KMS-11 (cell line): Measurements from ENCODE around the gene MKKS.
A peak's percentile ranks its signal among the peaks of the same experiment; 100 is the strongest.

Experiments
- H2AFZ ChIP-seq: fragments of 200-600 bp; sonication (generic); 2 replicates; pipeline ENCODE4 v1.6.1; 2016; ENCODE audit warnings: antibody characterized with exemption, mixed run types, low read depth
- H3K27ac ChIP-seq: fragments of 200-600 bp; sonication (generic); 2 replicates; pipeline ENCODE4 v1.6.1; 2016; ENCODE audit warnings: mild to moderate bottlenecking, mixed run types
- H3K27me3 ChIP-seq: fragments of 200-600 bp; sonication (generic); 2 replicates; pipeline ENCODE4 v1.6.1; 2017; ENCODE audit warnings: mild to moderate bottlenecking, low read depth, mixed run types, moderate library complexity; ENCODE audit not compliant: insufficient read depth
- H3K36me3 ChIP-seq: fragments of 200-600 bp; sonication (generic); 2 replicates; pipeline ENCODE4 v1.6.1; 2017; ENCODE audit warnings: mild to moderate bottlenecking, mixed run types; ENCODE audit not compliant: insufficient read depth
- H3K4me1 ChIP-seq: fragments of 200-600 bp; sonication (generic); 2 replicates; pipeline ENCODE4 v1.6.1; 2016; ENCODE audit warnings: mild to moderate bottlenecking, low read depth, mixed run types; ENCODE audit not compliant: poor library complexity, severe bottlenecking
- H3K4me2 ChIP-seq: fragments of 200-600 bp; sonication (generic); 2 replicates; pipeline ENCODE4 v1.7.0; 2016; ENCODE audit warnings: mild to moderate bottlenecking, mixed run types
- H3K4me3 ChIP-seq: fragments of 200-600 bp; sonication (generic); IDR thresholded peaks from 2 replicates; pipeline ENCODE4 v1.6.1; 2017; ENCODE audit warnings: low read depth, low read length, mixed read lengths; ENCODE audit not compliant: insufficient read depth
- H3K79me2 ChIP-seq: fragments of 200-600 bp; sonication (generic); 2 replicates; pipeline ENCODE4 v1.6.1; 2016; ENCODE audit warnings: low read depth, mixed run types; ENCODE audit not compliant: insufficient read depth
- H3K9ac ChIP-seq: fragments of 200-600 bp; sonication (generic); 2 replicates; pipeline ENCODE4 v1.6.1; 2016; ENCODE audit warnings: mild to moderate bottlenecking, mixed run types
- H4K20me1 ChIP-seq: fragments of 200-600 bp; sonication (generic); 2 replicates; pipeline ENCODE4 v1.6.1; 2016; ENCODE audit warnings: mild to moderate bottlenecking, mixed run types; ENCODE audit not compliant: insufficient read depth
- TF ChIP-seq, protein P1 (sequence below): fragments of 200-600 bp; sonication (generic); conservative IDR thresholded peaks from 2 replicates; pipeline ENCODE4 v1.6.1; 2017; ENCODE audit warnings: low read depth, mild to moderate bottlenecking, antibody characterized with exemption, low read length, moderate library complexity, mixed read lengths

The MKKS gene

DNA sequence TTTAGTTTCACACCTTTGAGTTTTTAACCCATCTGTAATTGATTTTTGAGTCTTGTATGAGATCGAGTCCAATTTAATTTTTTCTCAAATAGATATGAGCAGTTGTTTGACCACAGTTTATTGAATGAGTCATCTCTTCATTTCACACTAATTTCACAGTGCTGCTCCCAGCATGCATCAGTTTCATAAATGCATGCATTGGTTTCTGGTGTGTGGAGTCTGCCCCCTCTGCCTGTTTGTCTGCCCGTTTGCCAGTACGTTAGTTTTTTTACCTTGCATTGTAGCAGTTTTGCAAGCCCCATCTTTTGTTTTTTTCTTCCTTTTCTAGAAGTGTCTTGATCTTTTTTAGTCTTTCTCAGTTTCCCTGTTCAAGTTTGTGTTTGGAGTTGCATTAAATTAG, 13.0 kb upstream of the MKKS start:
- H3K4me3 ChIP-seq: no peak overlapping the region
- H3K36me3 ChIP-seq: no peaks in the 10 kb centered on the region
- 0 out of 2 replicates have a peak, but pooled peaks cover 4% of the 10 kb centered on the region for H3K79me2 ChIP-seq
- no peaks in the 10 kb centered on the region for H3K27me3 ChIP-seq
- no peak overlapping the region for H2AFZ ChIP-seq
- peak overlapping the region; percentile 53; the same call in 1 of the 2 replicates for H3K9ac ChIP-seq
- H3K27ac ChIP-seq: peak overlapping the region; percentile 90
- peak overlapping the region; percentile 88 for H3K4me2 ChIP-seq
- no peaks in the 10 kb centered on the region for H4K20me1 ChIP-seq
- peaks cover 48% of the 10 kb centered on the region for H3K4me1 ChIP-seq
- TF ChIP-seq, protein P1, sequence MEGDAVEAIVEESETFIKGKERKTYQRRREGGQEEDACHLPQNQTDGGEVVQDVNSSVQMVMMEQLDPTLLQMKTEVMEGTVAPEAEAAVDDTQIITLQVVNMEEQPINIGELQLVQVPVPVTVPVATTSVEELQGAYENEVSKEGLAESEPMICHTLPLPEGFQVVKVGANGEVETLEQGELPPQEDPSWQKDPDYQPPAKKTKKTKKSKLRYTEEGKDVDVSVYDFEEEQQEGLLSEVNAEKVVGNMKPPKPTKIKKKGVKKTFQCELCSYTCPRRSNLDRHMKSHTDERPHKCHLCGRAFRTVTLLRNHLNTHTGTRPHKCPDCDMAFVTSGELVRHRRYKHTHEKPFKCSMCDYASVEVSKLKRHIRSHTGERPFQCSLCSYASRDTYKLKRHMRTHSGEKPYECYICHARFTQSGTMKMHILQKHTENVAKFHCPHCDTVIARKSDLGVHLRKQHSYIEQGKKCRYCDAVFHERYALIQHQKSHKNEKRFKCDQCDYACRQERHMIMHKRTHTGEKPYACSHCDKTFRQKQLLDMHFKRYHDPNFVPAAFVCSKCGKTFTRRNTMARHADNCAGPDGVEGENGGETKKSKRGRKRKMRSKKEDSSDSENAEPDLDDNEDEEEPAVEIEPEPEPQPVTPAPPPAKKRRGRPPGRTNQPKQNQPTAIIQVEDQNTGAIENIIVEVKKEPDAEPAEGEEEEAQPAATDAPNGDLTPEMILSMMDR: no peak

DNA sequence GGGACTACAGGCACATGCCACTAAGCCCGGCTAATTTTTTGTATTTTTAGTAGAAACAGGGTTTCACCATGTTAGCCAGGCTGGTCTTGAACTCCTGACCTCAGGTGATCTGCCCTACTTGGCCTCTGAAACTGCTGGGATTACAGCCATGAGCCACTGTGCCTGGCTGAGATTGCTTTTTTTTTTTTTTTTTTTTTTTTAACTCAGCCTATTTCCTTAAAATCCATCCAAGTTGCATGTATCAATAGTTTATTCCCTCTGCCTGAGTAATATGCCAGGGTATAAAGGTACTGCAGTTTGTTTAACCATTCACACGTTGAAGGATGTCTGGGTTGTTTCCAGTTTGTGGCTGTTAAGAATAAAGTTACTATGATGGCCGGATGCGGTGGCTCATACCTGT, 11.7 kb upstream of the MKKS start:
- Histone ChIP-seq H3K4me3 (no peak overlapping the region), H2AFZ (no peak overlapping the region), H3K9ac (no peak overlapping the region), H4K20me1 (no peaks in the 10 kb centered on the region), H3K4me2 (peak overlapping the region; percentile 15; the same call in 1 of the 2 replicates), H3K36me3 (no peaks in the 10 kb centered on the region), H3K4me1 (peaks cover 48% of the 10 kb centered on the region), H3K27me3 (no peaks in the 10 kb centered on the region), H3K27ac (peak overlapping the region; percentile 90; the same call in 1 of the 2 replicates), H3K79me2 (0 out of 2 replicates have a peak, but pooled peaks cover 4% of the 10 kb centered on the region)
- TF ChIP-seq, protein P1: no peak

DNA sequence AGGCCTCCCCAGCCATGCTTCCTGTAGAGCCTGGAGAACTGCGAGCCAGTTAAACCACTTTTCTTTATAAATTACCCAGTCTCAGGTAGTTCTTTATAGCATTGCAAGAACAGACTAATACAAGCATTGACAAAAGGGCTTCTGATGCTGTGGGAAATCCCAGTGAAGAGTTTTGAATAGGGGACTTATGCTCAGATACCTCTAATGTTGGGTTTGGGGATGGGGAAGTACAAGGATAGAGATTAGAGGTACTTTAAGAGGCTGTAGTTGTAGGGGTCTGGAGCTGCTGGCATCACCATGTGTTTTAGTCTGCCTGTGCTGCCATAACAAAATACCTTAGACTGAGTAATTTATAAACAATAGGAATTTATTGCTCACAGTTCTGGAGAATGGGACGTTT, 9.9 kb upstream of the MKKS start:
- Histone ChIP-seq H3K27ac (no peak overlapping the region), H3K4me3 (no peak overlapping the region), H4K20me1 (no peaks in the 10 kb centered on the region), H3K79me2 (no peaks in the 10 kb centered on the region), H3K4me1 (peaks cover 32% of the 10 kb centered on the region), H3K4me2 (no peak overlapping the region), H3K36me3 (no peaks in the 10 kb centered on the region), H3K27me3 (no peaks in the 10 kb centered on the region), H2AFZ (no peak overlapping the region), H3K9ac (no peak overlapping the region)
- TF ChIP-seq, protein P1: no peak

DNA sequence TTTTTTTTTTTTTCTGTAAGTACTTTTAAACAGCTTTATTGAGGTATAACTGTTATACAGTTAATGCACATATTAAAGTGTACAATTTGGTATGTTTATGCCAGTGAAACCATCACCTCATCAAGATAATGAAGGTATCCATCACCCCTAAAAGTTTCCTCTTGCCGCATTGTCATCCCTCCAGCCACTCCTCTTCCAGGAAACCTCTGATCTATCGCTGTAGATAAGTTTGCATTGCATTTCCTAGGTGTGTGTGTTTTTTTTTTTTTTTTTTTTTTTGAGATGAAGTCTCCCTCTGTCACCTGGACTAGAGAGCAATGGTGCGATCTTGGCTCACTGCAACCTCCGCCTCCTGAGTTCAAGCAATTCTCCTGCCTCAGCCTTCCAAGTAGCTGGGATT, 4.2 kb upstream of the MKKS start:
- Histone ChIP-seq H3K4me3 (no peak overlapping the region), H3K36me3 (no peaks in the 10 kb centered on the region), H3K9ac (no peak overlapping the region), H3K4me2 (no peak overlapping the region), H2AFZ (no peak overlapping the region), H3K27ac (no peak overlapping the region), H4K20me1 (no peaks in the 10 kb centered on the region), H3K27me3 (no peaks in the 10 kb centered on the region), H3K4me1 (peaks cover 13% of the 10 kb centered on the region), H3K79me2 (peaks cover 11% of the 10 kb centered on the region; the same call in 1 of the 2 replicates)
- TF ChIP-seq, protein P1: no peak
